HG02840 (cell line): Measurements from ENCODE around the gene DYNC2LI1.

Experiments used
- ATAC-seq: cut with Tn5 transposase; IDR thresholded peaks from one replicate; pipeline ENCODE4 v1.9.1; 2021; ENCODE audit warnings: mild to moderate bottlenecking, moderate library complexity, moderate number of reproducible peaks; ENCODE audit not compliant: unreplicated experiment, low FRiP score

The DYNC2LI1 gene

GRCh38 chr2:43812006-43812405 is 38.2 kb downstream of the DYNC2LI1 start:
- no peak for ATAC-seq

- no peak for ATAC-seq
Measured at GRCh38 chr2:43812947-43813346, 39.1 kb downstream of the DYNC2LI1 start.

GRCh38 chr2:43814711-43815110 is 40.9 kb downstream of the DYNC2LI1 start:
- ATAC-seq, result no peak

GRCh38 chr2:43818761-43819160 is 44.9 kb downstream of the DYNC2LI1 start:
- no peak for ATAC-seq

GRCh38 chr2:43819491-43820163 is 45.8 kb downstream of the DYNC2LI1 start:
- ATAC-seq, result no peak

- no peak for ATAC-seq
Measured at GRCh38 chr2:43822839-43823238, 49.0 kb downstream of the DYNC2LI1 start.

GRCh38 chr2:43823751-43824150 is 49.9 kb downstream of the DYNC2LI1 start:
- ATAC-seq, result no peak

- no peak for ATAC-seq
Measured at GRCh38 chr2:43824512-43824911, 50.7 kb downstream of the DYNC2LI1 start.

- no peak for ATAC-seq
Measured at GRCh38 chr2:43824951-43825493, 51.2 kb downstream of the DYNC2LI1 start.

GRCh38 chr2:43825841-43826240 is 52.0 kb downstream of the DYNC2LI1 start:
- ATAC-seq, result no peak

GRCh38 chr2:43826305-43827250 is 52.7 kb downstream of the DYNC2LI1 start:
- no peak for ATAC-seq

GRCh38 chr2:43831543-43832294 is 57.9 kb downstream of the DYNC2LI1 start:
- no peak for ATAC-seq

- ATAC-seq, result no peak
Measured at GRCh38 chr2:43832457-43832856, 58.6 kb downstream of the DYNC2LI1 start.

- no peak for ATAC-seq
Measured at GRCh38 chr2:43837033-43837432, 63.2 kb downstream of the DYNC2LI1 start.

GRCh38 chr2:43837831-43838559 is 64.2 kb downstream of the DYNC2LI1 start:
- ATAC-seq, result no peak

- ATAC-seq, result no peak
Measured at GRCh38 chr2:43838560-43839267, 64.9 kb downstream of the DYNC2LI1 start, which contains the start of the genes ABCG5 and ABCG8. TSS of gene ABCG5 (minus strand) at chr2:43838839. CDS start at chr2:43838679, 160 bp downstream. TSS of gene ABCG8 (plus strand) at chr2:43838971. CDS start at chr2:43839054, 83 bp downstream.

GRCh38 chr2:43839776-43840564 is 66.1 kb downstream of the DYNC2LI1 start:
- ATAC-seq, result no peak

- ATAC-seq, result no peak
Measured at GRCh38 chr2:43840965-43841364, 67.1 kb downstream of the DYNC2LI1 start.
